Activated CD8-positive, alpha-beta memory T cell treated with anti-CD3 and anti-CD28 coated beads, Interleukin-2, amount 50 U/mL, for 1 hour (primary cell): ENCODE results near the gene PPP1R17.

Source experiments
- DNase-seq: peaks from one replicate; pipeline ENCODE4 v3.0.0-alpha.2; 2020; ENCODE audit errors: extremely low read depth

The PPP1R17 gene

DNA sequence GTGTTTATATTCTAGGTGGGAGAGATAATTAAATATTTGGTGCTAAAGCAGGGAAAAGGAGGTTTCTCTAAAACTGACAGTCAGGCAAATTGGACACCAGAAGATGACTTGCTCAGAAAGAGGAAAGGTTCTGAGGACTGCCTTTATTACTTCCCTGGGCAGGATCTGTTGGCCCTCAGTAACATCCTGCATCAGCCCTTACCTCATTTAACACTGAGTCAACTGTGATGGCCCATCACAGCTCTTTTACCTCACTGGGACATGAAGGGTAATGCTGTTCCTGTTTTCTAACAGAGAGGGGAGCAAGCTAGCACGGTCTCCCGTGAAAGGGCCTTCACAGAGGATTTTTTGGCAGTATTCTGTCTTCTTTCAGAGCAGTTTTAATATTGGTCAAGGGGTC, 12.0 kb downstream of the PPP1R17 start:
- no peak for DNase-seq

DNA sequence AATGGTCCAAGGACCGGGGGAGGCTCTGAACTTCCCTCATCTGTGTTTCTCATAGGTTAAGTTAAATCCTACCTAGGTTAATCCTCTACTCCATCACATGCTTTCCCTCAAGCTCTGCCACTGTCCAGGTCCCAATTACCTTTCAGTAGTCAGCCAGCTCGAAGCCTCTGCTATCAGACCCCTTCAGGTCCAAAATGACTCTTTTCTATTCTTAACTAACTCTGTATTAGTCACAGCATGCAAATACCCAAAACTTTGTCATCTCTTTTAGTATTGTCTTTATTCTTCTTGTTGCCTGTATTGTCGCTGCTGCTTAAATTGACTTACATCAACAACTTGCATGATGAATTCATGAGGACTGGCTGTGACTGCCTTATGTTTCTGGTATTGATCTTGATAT, 15.3 kb downstream of the PPP1R17 start:
- no peak for DNase-seq

GRCh38 chr7:31705377-31705776, 18.4 kb downstream of the PPP1R17 start:
- no peak for DNase-seq

- no peak for DNase-seq
Observed at GRCh38 chr7:31707089-31707488, 20.1 kb downstream of the PPP1R17 start.

GRCh38 chr7:31710171-31710570, 23.2 kb downstream of the PPP1R17 start:
- DNase-seq, result no peak

- DNase-seq, result no peak
Observed at GRCh38 chr7:31716355-31716754, 29.3 kb downstream of the PPP1R17 start.

DNA sequence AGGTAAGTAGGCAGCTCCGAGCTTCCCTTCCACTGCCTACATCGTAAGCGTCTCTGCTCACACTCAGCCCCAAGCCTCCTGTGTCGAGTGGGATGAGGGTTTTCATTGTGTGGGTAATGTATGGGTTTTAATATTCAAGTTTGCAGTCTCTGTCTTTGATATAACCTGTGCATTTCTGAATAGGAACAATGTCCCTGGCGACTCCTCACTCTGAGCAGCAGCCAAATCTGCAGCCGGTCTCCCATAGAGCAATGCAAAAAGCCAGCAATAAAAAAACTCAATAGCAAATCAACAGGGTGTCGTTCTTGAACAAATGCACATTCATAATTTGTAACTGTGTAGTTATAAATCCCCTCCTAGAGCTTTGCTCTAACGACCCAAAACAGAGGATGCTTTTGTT, 33.4 kb downstream of the PPP1R17 start:
- no peak for DNase-seq

DNA sequence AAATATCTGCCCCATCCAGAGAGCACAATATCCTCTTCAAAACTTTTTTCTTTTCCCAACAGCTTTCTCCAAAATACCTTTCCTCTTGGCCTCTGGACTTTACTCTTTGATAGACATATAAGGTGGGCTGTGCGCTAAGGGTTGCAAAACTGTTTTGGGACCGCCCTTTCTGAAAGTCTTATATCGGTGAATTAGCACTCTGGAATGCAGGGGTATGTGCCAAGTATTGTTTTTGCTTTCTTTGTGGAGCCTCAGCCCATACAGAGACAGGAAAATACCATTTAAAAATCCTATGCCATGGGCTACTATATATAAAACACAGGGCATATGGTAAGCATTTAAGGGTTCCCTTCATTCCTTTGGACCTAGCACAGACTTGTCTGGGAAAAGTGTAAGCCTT, 37.7 kb downstream of the PPP1R17 start:
- DNase-seq, result no peak

DNA sequence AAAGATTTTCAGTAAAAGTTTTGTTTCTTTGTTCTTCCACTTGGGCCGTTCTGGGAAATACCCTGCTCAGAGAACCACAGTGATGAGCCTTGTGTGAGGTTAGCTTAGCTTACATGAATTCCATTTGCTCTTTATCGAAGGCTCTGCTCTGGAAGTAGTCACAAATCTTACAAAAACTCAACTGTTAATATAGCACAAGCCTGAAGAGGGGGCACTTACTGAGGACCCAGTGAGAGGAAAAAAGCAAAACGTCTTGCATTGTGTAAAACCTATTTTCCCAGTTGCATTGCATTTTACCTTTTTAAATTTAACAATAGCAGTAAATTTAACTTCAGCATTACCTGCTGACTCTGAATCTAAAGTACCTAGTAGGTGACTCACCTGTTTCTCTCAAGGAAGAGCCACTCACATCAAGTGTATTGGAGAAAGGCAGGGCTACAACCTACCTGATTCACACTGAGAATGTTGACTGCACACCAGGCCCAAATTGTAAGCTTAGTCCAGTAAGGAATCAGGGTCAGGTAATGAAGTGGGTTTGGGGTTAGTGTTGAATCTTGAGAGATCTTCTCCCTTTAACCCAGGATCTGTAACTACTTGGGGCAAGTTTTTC, 42.3 kb downstream of the PPP1R17 start:
- no peak for DNase-seq

DNA sequence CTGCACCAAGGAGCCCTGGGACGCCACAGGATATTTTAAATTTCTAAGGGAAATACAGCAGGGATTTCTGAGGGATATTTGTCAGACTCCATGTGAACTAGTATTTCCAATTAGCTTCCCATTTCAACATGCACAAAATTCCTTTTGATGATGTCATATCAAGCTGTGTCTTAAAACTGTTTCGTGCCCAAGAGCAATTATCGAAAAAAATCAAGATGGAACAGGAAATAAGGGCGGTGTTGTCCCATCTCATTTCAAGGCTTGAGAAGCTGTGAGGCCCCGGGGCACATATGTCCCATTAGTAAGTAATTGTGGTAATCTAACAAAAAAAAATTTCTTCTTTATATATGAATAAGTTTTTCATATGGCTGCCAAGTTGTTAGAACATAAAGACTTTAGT, 47.4 kb downstream of the PPP1R17 start:
- DNase-seq, result no peak

DNA sequence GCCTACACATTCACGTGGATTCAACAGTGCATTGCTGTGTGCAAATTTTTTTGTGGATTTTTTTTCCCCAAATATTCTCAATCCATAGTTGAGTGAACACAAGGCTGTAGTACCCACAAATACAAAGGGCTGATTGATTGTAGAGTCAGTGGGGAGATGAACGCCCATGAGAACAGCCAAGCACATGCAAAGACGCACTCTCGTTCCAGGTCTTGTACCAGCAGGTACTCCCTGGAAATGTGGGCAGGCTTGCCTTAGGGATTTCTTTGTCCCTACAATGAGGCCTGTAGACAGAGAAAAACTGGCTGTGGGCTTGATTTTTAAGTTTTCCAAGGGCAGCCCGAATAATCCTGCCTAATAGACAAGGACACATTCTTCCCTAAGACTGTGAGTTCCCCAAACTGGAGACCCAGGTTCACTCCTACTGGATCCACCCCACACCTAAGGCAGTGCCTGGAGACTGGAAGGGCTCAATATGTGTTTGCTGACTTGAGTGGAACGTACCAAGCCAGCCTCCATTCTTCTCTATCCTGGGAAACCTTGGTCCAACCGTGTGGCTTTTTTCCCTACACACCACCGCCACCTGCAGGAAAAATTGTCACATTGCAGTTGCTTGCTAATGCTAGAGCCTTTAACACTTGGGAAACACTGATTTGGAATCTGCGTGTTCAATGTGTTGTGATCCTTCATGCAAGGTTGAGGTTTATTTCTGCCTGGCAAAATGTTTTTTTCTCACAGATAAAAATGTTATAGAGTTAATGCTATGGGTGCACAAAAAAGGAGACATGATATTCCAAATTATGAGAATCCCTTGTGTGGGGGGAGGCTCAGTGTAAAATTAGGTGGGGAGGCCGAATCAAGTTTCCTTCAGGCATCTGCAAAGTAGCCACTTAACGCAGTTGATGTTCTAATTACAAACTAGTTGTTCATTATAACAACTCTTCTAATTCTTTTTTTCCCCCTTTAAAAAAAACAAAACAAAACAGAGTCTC, 49.3 kb downstream of the PPP1R17 start:
- DNase-seq, result no peak

DNA sequence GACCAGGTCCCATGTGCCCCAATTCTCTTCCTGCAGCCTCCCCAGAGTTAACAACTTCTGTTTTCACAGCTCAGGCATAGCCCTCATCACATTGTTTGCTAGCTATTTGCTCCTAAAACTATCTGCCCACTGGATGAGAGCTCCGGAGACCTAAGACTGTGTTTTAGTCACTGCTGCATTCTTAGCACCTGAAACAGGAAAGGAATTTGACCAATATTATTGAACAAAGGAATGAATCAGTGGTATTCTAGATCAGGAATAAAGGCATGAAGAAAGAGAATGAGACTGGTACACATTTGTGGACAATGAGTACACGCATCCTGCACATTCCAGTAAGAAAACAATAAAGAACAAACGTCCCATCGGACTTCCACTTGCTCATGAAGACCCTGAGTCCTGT, 54.8 kb downstream of the PPP1R17 start:
- no peak for DNase-seq

GRCh38 chr7:31744294-31744874, 57.4 kb downstream of the PPP1R17 start:
- DNase-seq, result no peak

GRCh38 chr7:31747553-31747952, 60.5 kb downstream of the PPP1R17 start:
- DNase-seq, result no peak

- DNase-seq, result no peak
Observed at GRCh38 chr7:31748084-31748483, 61.1 kb downstream of the PPP1R17 start.

GRCh38 chr7:31751726-31752125, 64.7 kb downstream of the PPP1R17 start:
- DNase-seq, result no peak
